GM19099 (cell line): ENCODE measurements around the gene CCL5.

Experiments
- POLR2A ChIP-seq: IDR thresholded peaks from 3 replicates; pipeline ENCODE4 v1.6.1; 2011; ENCODE audit warnings: low read depth; ENCODE audit not compliant: insufficient read length; ENCODE audit errors: extremely low read depth

Gene CCL5

DNA sequence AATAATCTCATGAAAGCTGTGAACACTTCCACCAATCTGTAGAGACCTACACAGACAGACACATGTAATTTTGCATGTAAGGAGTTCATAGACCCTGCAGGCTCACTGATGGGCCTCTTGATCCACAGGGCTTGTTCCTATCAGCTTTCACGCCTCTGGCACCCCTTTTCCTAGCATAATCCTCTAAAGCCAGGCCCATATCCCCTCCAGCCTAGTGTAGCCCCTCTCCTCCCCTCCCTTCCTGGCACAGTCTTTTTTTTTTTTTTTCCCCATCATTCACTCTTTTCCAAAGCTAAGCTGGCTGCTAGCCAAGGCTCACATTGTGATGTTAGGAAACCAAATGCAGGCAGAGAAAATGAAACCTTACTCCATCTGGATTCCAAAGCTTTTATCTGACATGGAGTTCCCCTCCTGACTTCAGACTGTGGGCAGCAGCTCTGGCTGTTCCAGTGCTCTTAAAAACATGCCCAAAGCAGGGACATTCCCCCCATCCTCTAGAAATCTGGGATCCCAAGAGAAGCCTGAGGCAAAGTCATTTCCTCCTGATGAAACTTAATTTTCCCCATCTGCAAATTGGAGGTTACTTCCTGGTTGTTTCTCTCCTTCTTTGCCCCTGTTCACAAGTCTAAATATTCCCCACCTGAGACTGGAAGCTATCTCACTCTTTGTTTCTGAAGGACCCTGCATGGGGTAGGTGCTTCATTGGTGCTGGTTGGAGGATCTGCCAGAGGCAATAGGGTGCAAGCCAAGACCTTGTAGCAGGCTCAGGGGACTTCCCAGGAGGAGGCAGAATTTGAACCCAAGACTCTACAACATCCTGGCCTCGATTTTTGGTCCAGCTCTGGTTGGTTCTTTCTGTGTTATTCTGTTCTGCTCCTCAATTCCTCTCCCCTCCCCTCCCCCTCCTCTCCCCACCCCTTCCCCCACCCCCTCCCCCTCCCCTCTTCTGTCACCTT lies 9.9 kb upstream of the CCL5 start:
- no peak for TF ChIP-seq POLR2A

- TF ChIP-seq POLR2A: no peak
Measured at GRCh38 chr17:35889241-35889640, 9.1 kb upstream of the CCL5 start.

DNA sequence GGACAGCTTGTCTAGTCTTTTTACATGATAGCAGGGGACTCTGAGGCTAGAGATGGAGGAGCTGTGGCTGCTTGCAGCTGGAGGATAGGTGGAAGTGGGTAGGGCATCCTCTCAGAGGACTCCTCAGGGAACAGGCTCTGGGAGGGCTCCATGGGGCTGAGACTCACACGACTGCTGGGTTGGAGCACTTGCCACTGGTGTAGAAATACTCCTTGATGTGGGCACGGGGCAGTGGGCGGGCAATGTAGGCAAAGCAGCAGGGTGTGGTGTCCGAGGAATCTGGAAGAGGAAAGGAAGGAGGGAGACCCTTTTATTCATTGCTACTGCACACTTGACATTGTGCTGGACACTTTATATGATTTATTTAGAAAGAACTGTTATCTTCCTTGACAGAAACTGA lies 1.8 kb downstream of the CCL5 start:
- TF ChIP-seq POLR2A: no peak

DNA sequence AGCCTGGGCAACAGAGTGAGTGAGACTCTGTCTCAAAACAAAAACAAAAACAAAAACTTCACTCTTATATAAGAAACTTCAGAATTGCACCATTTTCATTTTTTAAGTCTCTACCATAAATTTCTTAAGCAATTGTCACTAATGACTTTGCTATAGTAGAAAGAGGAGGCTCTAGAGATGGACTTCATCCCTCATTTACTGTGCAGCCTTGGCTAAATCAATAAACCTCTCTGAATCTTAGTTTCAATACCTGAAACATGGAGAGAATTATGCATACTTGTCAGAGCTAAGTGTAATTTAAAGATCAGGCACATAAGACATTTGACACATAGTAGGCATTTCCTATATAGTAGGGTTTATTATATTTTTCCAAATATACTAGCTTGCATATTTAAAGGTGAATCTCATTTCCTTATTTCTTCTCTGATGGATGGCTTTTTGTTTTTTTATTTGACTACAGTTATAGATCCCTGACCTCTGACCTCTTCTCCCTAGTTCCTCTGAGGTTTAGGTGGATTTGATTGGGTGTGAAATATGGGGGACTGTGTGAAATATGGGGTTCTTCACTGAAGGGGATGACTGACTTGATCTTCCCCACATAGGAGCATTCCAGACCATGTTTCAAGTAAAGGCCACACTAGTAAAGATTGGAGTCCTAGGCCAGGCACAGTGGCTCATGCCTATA lies 2.7 kb downstream of the CCL5 start:
- TF ChIP-seq POLR2A: no peak

DNA sequence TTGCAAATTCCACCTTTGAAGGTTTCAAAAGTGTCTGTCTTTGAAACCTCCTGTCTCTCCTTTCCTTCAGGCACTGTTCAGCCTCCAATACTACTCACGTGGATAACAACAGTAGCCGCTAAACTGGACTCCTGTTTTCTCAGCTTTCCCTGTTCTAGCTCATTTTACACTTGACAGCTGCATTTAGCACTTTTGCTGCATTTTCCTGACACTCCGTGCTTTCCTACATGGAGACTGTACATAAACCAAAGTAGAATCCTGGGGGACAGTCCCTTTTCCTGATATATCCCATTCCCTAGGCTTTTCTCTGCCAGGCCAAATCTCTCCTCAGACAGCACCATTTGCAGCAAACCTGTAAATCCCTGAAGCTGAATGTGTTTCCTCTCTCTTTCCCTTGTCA lies 3.6 kb downstream of the CCL5 start:
- no peak for TF ChIP-seq POLR2A

GRCh38 chr17:35875800-35876139 lies 4.4 kb downstream of the CCL5 start:
- no peak for TF ChIP-seq POLR2A

DNA sequence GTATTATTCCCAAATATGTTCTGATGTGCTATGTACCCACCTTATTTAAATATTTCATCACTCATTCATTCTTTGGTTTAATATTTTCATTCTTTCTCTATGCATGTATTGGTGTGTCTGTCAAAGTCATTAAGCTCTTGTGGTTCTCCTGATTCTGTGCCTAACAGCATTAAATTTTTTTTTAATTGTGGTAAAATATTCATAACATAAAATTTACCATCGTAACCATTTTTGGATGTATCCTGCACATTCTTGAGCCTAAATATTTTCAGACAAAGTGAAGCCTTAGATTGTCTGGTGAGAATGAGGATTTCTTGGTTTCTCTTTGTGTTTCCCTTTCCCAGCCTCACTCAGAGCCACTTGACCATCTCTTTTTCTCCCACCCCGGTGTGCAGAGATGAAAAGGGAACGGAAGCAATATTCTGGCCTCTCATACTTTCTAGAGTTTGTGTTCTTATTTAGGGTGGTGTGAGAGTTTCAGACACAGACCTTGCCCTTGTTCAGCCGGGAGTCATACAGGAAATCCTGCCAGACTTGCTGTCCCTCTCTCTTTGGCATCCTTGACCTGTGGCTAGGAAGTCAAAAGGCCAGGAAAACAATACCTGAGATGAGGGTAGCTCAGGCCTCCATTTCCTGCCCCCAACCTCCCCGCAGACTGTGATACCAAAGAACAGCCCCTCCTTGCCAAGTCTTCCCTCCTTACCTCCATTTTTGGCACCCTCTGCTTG lies 4.9 kb downstream of the CCL5 start:
- TF ChIP-seq POLR2A: no peak

GRCh38 chr17:35872196-35872980 lies 7.8 kb downstream of the CCL5 start:
- TF ChIP-seq POLR2A: no peak

DNA sequence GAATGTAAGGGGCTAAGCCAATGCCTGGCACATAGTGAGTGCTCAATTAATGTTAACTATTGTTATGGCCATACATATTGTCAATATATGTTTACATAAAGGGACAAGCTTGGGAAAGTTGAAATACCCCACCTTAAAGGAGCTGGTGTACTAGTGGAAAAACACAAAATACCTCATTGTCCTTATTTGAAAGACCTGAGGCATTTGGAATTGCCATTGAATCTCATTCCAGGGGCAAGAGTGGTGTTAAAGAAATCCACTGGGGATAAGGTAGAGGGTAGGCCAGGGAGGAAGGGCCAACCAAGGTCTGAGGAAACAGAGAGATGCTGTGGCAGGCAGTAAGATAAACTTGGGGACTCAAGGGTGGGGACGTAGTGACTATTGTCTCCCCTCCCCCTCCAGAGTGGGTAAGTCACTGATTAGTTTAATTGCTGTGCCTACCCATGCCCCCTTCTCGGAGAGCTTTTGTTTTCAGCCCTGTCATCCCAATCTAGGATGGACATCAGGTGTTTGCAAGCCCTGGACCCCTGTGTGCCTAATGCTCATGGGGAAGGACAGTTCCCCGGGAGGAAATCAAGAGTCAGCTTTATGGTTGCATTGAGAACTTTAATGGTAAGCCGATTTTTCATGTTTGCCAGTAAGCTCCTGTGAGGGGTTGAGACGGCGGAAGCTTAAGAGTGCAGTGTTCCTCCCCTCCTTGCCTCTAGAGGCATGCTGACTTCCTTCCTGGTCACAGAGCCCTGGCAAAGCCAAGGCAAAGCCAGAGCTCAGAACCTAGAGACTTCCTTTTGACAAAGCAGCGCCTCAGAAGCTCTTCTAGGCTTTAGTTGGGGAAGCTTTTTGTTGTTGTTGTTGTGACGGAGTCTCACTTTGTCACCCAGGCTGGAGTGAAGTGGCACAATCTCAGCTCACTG lies 9.0 kb downstream of the CCL5 start:
- no peak for TF ChIP-seq POLR2A

- no peak for TF ChIP-seq POLR2A
Measured at GRCh38 chr17:35868737-35869136, 11.4 kb downstream of the CCL5 start, which contains the start of gene HEATR9. Gene HEATR9 (minus strand): TSS chr17:35868891. CDS start chr17:35868742, 149 bp downstream.

GRCh38 chr17:35867574-35867973 lies 12.6 kb downstream of the CCL5 start:
- TF ChIP-seq POLR2A: no peak

GRCh38 chr17:35866341-35866950 lies 13.7 kb downstream of the CCL5 start:
- TF ChIP-seq POLR2A: no peak
